GM12878 (cell line): ENCODE measurements around the gene NARF. TPM values are rescaled to one million over a fixed set of nuclear protein-coding genes. Genes with fewer than 3 reads are reported as not detected.
A peak's percentile ranks its signal among the peaks of the same experiment; 100 is the strongest.
"Not testable (repeated sequence)": the region's sequence is repeated elsewhere in the genome, so short reads cannot be mapped to it uniquely, and the experiment has no call there.

ENCODE experiments used
- ATAC-seq: fragments of 200-7000 bp; cut with Tn5 transposase; 3 replicates; pipeline ENCODE4 v1.9.1; 2020; ENCODE audit warnings: mild to moderate bottlenecking, moderate library complexity
- BruUV-seq: library from RNA; stranded (reverse); fragments of 400-500 nt; replicated peaks from 2 replicates; lab custom pipeline; 2021; lab: Mats Ljungman, UMichigan
- CTCF ChIA-PET: fragments of 300-600 bp; sonication (Branson Sonifier 250); formaldehyde crosslinking; extraction: SDS; loops from one replicate; lab custom pipeline; 2021; ENCODE audit warnings: inconsistent platforms; lab: Yijun Ruan, JAX
- POLR2A ChIA-PET: fragments of 350-600 bp; formaldehyde crosslinking; extraction: SDS; loops from one replicate; lab custom pipeline; 2021; ENCODE audit warnings: inconsistent platforms; lab: Charles Lee
- RAD21 ChIA-PET: fragments of 300-600 bp; sonication (Branson Sonifier 250); formaldehyde crosslinking; loops from one replicate; lab custom pipeline; 2023; ENCODE audit warnings: antibody characterized with exemption; ENCODE audit not compliant: unreplicated experiment; lab: Charles Lee
- SMC1A ChIA-PET: fragments of 300-600 bp; sonication (Branson Sonifier 250); formaldehyde crosslinking; loops from one replicate; lab custom pipeline; 2023; ENCODE audit not compliant: unreplicated experiment, uncharacterized antibody; lab: Charles Lee
- DNase-seq: peaks from one replicate; pipeline ENCODE4 v3.0.0-alpha.2; 2011; ENCODE audit warnings: low read depth, low spot score
- FAIRE-seq: peaks from 3 replicates; lab custom pipeline; 2011; peaks lifted over from hg19 to GRCh38; lab: Jason Lieb, UNC
- H2AFZ ChIP-seq: 2 replicates; pipeline ENCODE4 v1.6.0; 2011; ENCODE audit warnings: low read depth, low read length, control low read depth; ENCODE audit not compliant: control insufficient read depth
- H3K27ac ChIP-seq: 2 replicates; pipeline ENCODE4 v1.5.1; 2011; ENCODE audit warnings: control low read depth; ENCODE audit not compliant: control insufficient read depth, insufficient read depth
- H3K27me3 ChIP-seq, 2 experiments: replicated peaks in 1 of 2; 2 replicates each; pipeline versions ENCODE4 v1.6.0 to v1.6.1; 2011; ENCODE audit warnings: low read length in 1 of 2; ENCODE audit not compliant: control insufficient read depth in 2 of 2, insufficient read depth in 2 of 2
- H3K36me3 ChIP-seq, 2 experiments: 2 replicates each; pipeline ENCODE4 v1.5.1; 2011; ENCODE audit warnings: low read length in 1 of 2; ENCODE audit not compliant: control insufficient read depth in 2 of 2, insufficient read depth in 2 of 2
- H3K4me1 ChIP-seq: 2 replicates; pipeline ENCODE4 v1.6.1; 2011; ENCODE audit warnings: mild to moderate bottlenecking, low read length, moderate library complexity, mixed read lengths; ENCODE audit not compliant: control insufficient read depth, insufficient read depth
- H3K4me2 ChIP-seq: 2 replicates; pipeline ENCODE4 v1.6.0; 2011; ENCODE audit warnings: control low read depth; ENCODE audit not compliant: control insufficient read depth, insufficient read depth
- H3K4me3 ChIP-seq: fragments of 200-600 bp; sonication (generic); 2 replicates; pipeline ENCODE4 v1.5.1; 2016
- H3K79me2 ChIP-seq: 2 replicates; pipeline ENCODE4 v1.6.0; 2011; ENCODE audit warnings: low read length; ENCODE audit not compliant: control insufficient read depth, insufficient read depth
- H3K9ac ChIP-seq: 2 replicates; pipeline ENCODE4 v1.8.0; 2011; ENCODE audit warnings: low read length, control low read depth, mixed read lengths; ENCODE audit not compliant: control insufficient read depth, insufficient read depth
- H3K9me3 ChIP-seq: replicated peaks from 3 replicates; pipeline ENCODE4 v1.5.1; 2011; ENCODE audit warnings: mild to moderate bottlenecking, low read length; ENCODE audit not compliant: control insufficient read depth, insufficient read depth
- H4K20me1 ChIP-seq: 2 replicates; pipeline ENCODE4 v1.6.0; 2011; ENCODE audit not compliant: control insufficient read depth, insufficient read depth
- EZH2 ChIP-seq: IDR thresholded peaks from 2 replicates; pipeline ENCODE4 v1.6.1; 2012; ENCODE audit warnings: low read depth, mild to moderate bottlenecking, control low read depth, inconsistent platforms, low read length, borderline replicate concordance; ENCODE audit not compliant: control insufficient read depth
- MEF2A ChIP-seq: IDR thresholded peaks from 2 replicates; pipeline ENCODE4 v1.6.1; 2011; ENCODE audit warnings: low read depth, mild to moderate bottlenecking, low read length, moderate library complexity; ENCODE audit not compliant: insufficient read depth
- WGBS: methylation state at CpG from one replicate; pipeline ENCODE4 v1.1.6; 2016; ENCODE audit warnings: low lambda C conversion rate; ENCODE audit not compliant: insufficient replicate concordance, insufficient coverage; ENCODE audit errors: missing lambda C conversion rate; 5-methylcytosine and 5-hydroxymethylcytosine counted together
- in situ Hi-C: fragments of 300-500 bp; cut with MboI; formaldehyde crosslinking; loops from 9 replicates; pipeline ENCODE4 v1.14.3; 2018; ENCODE audit warnings: mixed read lengths
- intact Hi-C: fragments of 100-400 bp; cut with micrococcal nuclease; formaldehyde crosslinking; loops from one replicate; pipeline ENCODE4 v1.14.2; 2022; ENCODE audit not compliant: unreplicated experiment
- polyA plus RNA-seq, 11 experiments: library from polyadenylated mRNA; depleted of rRNA in 4 of 11; unstranded in 6 of 11; stranded (reverse) in 5 of 11; fragments of >200 nt; fragmentation: Nextera tagmentation in 4 of 11; fragmentation: Illumina TruSeq in 1 of 11; extraction: Ambion mirVana in 4 of 11; extraction: Trizol in 1 of 11; gene quantifications; 1 replicate in 1 of 11; 2 replicates in 10 of 11; pipeline versions ENCODE4 v1.2.1 to v1.2.3, GENCODE V29; 2011 to 2016; ENCODE audit warnings: inconsistent platforms in 2 of 11, missing spikeins in 2 of 11, low read depth in 1 of 11
- total RNA-seq, 4 experiments: library from RNA; depleted of rRNA in 3 of 4; stranded (reverse); fragments of >200 nt in 3 of 4; fragmentation: Illumina TruSeq in 1 of 4; extraction: Trizol in 1 of 4; gene quantifications; 2 replicates each; pipeline versions ENCODE4 v1.2.1 to v1.2.3, GENCODE V29; 2013 to 2021
- TF ChIP-seq, protein P1 (sequence below): fragments of 150-350 bp; IDR thresholded peaks from 2 replicates; pipeline ENCODE4 v1.6.1; 2014; ENCODE audit warnings: mild to moderate bottlenecking, low read depth, low read length

Gene NARF
- total and polyA plus RNA-seq, 10 of the 15 experiments (the other 5 are each of a cell fraction or from before 2014, with no cell fraction given), result 16.7 to 126 (median 47.5) TPM

- ATAC-seq, result no peak
- CTCF ChIA-PET, result interaction anchor here (0.8 to 4.3 kb wide), 7 partner anchors 9 to 127 kb away, joined by 3 to 20 read pairs (median 4); no protein-coding TSS in a partner anchor
- no peaks in the 10 kb centered on the region for H3K36me3 ChIP-seq
- TSS peak; percentile 17 for BruUV-seq
- RAD21 ChIA-PET, result interaction anchor here (0.8 to 1.7 kb wide), 8 partner anchors 8 to 185 kb away, joined by 3 to 5 read pairs (median 4); partner anchors contain the start of gene FOXK2
- intact Hi-C loops, result no loop called here
- no peaks in the 10 kb centered on the region for H4K20me1 ChIP-seq
- no peak for TF ChIP-seq EZH2
- TF ChIP-seq, protein P1, sequence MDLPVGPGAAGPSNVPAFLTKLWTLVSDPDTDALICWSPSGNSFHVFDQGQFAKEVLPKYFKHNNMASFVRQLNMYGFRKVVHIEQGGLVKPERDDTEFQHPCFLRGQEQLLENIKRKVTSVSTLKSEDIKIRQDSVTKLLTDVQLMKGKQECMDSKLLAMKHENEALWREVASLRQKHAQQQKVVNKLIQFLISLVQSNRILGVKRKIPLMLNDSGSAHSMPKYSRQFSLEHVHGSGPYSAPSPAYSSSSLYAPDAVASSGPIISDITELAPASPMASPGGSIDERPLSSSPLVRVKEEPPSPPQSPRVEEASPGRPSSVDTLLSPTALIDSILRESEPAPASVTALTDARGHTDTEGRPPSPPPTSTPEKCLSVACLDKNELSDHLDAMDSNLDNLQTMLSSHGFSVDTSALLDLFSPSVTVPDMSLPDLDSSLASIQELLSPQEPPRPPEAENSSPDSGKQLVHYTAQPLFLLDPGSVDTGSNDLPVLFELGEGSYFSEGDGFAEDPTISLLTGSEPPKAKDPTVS, result no peak
- TF ChIP-seq MEF2A, result no peak
- H3K79me2 ChIP-seq, result peaks cover 91% of the 10 kb centered on the region
- H2AFZ ChIP-seq, result no peak overlapping the region
- POLR2A ChIA-PET, result interaction anchor here (0.6 to 3.0 kb wide), 9 partner anchors 10 to 117 kb away, joined by 3 to 15 read pairs (median 6); no protein-coding TSS in a partner anchor
- peaks cover 46% of the 10 kb centered on the region for H3K4me1 ChIP-seq
- H3K4me2 ChIP-seq, result peak overlapping the region; percentile 17; the same call in 1 of the 2 replicates
- SMC1A ChIA-PET, result interaction anchor here (0.7 to 3.5 kb wide), 9 partner anchors 8 to 30 kb away, joined by 3 to 17 read pairs (median 5); no protein-coding TSS in a partner anchor
- H3K27ac ChIP-seq, result peak overlapping the region; percentile 28
- DNase-seq, result no peak
- no peak for FAIRE-seq
- in situ Hi-C loops, result no loop called here
- H3K4me3 ChIP-seq, result no peak overlapping the region
- 79% methylated on average over 6 of the region's 6 CpGs for WGBS
- no peaks in the 10 kb centered on the region for H3K9me3 ChIP-seq
- no peak overlapping the region for H3K9ac ChIP-seq
- no peaks in the 10 kb centered on the region for H3K27me3 ChIP-seq
Measured at GRCh38 chr17:82536512-82537201, 78.1 kb downstream of the NARF start.

GRCh38 chr17:82537228-82537627 is 78.7 kb downstream of the NARF start:
- H3K36me3 ChIP-seq, H3K27me3 ChIP-seq, intact Hi-C loops, FAIRE-seq, BruUV-seq, H3K27ac ChIP-seq, H3K9me3 ChIP-seq, DNase-seq, H3K4me3 ChIP-seq, H3K4me2 ChIP-seq, ATAC-seq, H4K20me1 ChIP-seq, in situ Hi-C loops, H2AFZ ChIP-seq, H3K9ac ChIP-seq: not testable (repeated sequence)
- ChIA-PET POLR2A (interaction anchor here (0.6 to 3.0 kb wide), 9 partner anchors 9 to 118 kb away, joined by 3 to 15 read pairs (median 6); no protein-coding TSS in a partner anchor), CTCF (interaction anchor here (0.8 to 4.3 kb wide), 5 partner anchors 11 to 128 kb away, joined by 3 to 20 read pairs (median 17); no protein-coding TSS in a partner anchor), SMC1A (interaction anchor here (1.4 to 3.5 kb wide), 5 partner anchors 8 to 16 kb away, joined by 3 to 17 read pairs (median 9); no protein-coding TSS in a partner anchor), RAD21 (interaction anchor here (1.0 to 1.7 kb wide), 4 partner anchors 10 to 185 kb away, joined by 3 to 5 read pairs (median 4); no protein-coding TSS in a partner anchor)
- H3K79me2 ChIP-seq, result peaks cover 90% of the 10 kb centered on the region
- H3K4me1 ChIP-seq, result peaks cover 45% of the 10 kb centered on the region
- WGBS, result 96% methylated on average over 9 of the region's 9 CpGs

DNA sequence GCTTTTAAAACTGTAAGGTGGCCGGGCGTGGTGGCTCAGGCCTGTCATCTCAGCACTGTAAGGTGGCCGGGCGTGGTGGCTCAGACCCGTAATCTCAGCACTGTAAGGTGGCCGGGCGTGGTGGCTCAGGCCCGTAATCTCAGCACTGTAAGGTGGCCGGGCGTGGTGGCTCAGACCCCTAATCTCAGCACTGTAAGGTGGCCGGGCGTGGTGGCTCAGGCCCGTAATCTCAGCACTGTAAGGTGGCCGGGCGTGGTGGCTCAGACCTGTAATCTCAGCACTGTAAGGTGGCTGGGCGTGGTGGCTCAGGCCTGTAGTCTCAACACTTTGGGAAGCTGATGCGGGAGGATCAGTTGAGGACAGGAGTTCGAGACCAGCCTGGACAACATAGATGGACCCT is 80.5 kb downstream of the NARF start:
- peaks cover 89% of the 10 kb centered on the region for H3K79me2 ChIP-seq
- H3K4me2 ChIP-seq, ATAC-seq, in situ Hi-C loops, FAIRE-seq, H3K9ac ChIP-seq, BruUV-seq, H4K20me1 ChIP-seq, DNase-seq, intact Hi-C loops, H3K4me3 ChIP-seq, H3K36me3 ChIP-seq, H3K27me3 ChIP-seq, H3K9me3 ChIP-seq, H2AFZ ChIP-seq: not testable (repeated sequence)
- CTCF ChIA-PET, result interaction anchor here (0.7 to 1.5 kb wide), 2 partner anchors 18 to 82 kb away, joined by 3 to 4 read pairs; no protein-coding TSS in a partner anchor
- H3K27ac ChIP-seq, result peak overlapping the region; percentile 20; the same call in 1 of the 2 replicates
- SMC1A ChIA-PET, result interaction anchor here (0.9 to 2.1 kb wide), 4 partner anchors 8 to 39 kb away, joined by 3 to 5 read pairs (median 3); no protein-coding TSS in a partner anchor
- RAD21 ChIA-PET, result interaction anchor here (0.6 kb wide), 2 partner anchors 9 to 44 kb away, joined by 3 to 4 read pairs; no protein-coding TSS in a partner anchor
- POLR2A ChIA-PET, result interaction anchor here (0.6 to 2.0 kb wide), 3 partner anchors 33 to 89 kb away, joined by 3 to 5 read pairs (median 3); no protein-coding TSS in a partner anchor
- H3K4me1 ChIP-seq, result peaks cover 45% of the 10 kb centered on the region
- WGBS, result 64% methylated on average over 18 of the region's 18 CpGs
